Vein endothelial cell (primary cell): ENCODE measurements around the gene CALU. TPM values are rescaled to one million over a fixed set of nuclear protein-coding genes. Genes with fewer than 3 reads are reported as not detected.

ENCODE experiments used
- small RNA-seq: library from RNA; depleted of rRNA; stranded (forward); fragments of <200 nt; gene quantifications from one replicate; pipeline ENCODE3, GENCODE V24; 2012
- total RNA-seq: library from RNA; depleted of rRNA; stranded (reverse); fragments of >200 nt; gene quantifications from 2 replicates; pipeline ENCODE4 v1.2.3, GENCODE V29; 2012

Gene CALU
- 363 and 388 TPM in 2 replicates for total RNA-seq

DNA sequence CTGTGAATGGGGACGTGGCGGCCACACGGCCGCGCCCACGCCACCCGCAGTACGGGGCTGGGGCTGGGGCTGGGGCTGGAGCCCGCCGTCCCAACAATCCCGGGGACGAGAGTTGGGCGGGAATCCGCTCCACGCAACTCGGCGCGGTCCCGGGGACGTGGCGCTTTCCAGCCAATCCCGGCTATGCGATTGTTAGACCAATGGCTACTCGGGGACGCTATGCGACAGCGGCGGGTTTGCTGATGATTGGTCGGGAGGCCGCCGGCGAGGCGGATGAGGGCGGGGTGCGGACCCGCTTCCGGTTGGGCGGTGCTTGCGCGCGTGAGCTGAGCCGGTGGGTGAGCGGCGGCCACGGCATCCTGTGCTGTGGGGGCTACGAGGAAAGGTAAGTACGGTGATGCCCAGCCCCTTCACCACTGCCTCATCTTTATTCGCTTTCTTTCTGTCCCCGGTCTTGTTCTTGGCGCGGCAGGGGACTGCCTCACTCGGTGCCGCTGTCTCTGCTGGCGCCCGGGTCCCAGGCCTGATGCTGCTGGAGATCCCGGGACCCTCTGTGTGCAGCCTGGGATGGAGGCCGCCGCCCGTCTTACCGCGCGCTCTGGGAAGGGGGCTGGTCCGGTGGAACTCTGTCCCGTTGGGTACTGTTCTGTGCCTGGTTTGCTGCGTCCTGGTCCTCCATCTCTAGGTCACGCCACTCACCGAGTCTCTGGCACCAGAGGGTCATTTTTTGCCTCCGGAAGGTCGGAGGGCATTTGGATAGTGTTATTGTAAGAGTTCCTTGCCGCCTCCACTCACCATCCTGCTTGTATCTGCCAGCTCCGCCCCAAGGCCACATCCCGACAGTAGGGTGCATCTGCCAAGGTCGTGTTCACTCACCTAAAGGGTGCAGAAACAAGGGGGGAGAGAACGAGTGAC, at the start of gene CALU:
TSS of gene CALU (plus strand) at position 312 of the 915 bp plus-strand sequence. CDS start 9,225 bp downstream, outside the sequence.

DNA sequence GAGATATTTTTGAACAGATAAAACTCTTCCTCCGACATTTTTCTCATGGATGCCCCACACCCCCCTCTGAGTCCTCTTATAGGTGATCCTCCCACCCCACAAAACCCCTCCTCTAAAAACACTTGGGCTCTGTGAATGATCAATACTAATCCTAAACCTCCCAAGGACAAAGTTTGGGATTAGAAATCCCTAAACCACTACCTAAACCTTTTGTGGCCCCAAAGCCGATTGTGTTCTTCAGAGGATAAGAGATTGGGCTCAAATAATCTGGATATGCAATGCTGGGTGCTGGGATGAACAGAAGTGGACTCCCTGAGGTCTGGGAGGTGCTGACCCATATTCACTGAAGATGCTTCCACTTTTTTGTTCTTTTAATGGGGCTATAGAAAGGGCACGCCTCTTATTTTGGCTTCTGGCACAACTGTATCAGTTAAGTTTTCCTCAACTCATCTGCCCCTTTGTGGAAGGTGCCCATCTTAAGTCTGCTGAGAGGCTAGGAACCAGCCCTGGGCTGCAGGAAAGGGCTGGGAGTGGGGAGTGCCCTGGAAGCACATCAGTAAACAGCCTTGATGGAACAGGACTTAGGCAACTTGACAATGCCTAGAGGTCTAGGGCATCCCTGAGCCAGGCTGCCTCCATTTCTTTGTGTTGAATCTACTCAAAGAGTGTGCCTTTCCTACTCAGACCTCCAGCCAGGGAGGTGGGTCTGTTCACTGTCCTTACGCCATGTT, 36.8 kb downstream of the CALU start, which contains the start of gene OPN1SW:
TSS of gene OPN1SW (minus strand) at position 51 of the 731 bp plus-strand sequence. CDS start at position 38, 13 bp downstream.

DNA sequence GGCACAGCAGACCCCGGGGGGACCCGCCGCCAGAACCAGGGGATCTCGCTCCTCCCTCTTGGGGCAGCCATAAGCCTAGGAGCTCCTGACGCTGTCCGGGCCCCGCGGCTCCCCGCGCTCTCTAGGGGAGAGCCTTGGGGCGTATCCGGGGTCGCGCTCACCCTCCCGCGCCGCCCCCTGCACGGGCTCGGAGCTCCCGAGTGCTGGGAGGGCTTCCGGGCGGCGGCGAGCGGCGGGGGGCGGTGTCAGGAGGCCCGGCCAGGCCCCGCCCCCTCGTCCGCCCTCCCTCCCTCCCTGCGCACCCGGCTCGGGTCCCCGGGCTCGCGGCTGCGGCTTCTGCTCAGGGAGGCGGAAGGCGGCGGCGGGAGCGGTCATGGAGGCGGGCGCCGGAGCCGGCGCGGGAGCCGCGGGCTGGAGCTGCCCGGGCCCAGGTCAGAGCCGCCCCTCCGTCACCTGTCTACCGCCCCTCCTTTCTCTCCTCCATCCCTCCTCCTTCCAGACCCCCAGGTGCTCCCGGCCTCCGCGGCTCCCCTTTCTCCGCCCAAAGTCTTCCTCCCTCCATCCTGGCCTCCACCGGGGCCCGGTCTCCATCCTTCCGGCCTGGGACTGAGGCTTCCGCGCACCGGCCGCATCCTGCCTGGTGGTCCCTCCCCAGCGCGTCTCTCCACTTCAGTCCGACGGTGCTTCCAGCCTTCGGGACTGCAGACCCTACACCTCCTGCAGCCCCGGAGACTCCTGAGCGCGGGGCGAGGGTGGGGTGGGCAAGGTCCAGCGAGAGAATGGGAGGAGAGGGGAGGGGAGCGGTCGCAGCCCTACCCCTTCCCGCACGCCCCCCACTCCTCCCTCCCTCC, 52.2 kb downstream of the CALU start, which contains the start of gene CCDC136:
TSS of gene CCDC136 (plus strand) at position 848 of the 851 bp plus-strand sequence. CDS start 444 bp downstream, outside the sequence.

Small RNAs within 50 kb of the gene (small RNA-seq; reads per million reads assigned to genes)
- gene RN7SL81P: not detected
- gene RNA5SP242: 1.5 reads per million, percentile 72 among the genes with 10 or more reads in this experiment
- gene RNA5SP243: 0.27 reads per million, percentile 4 among the genes with 10 or more reads in this experiment

Other genes starting within 250 kb of the CALU start
- gene GARIN1A, start 67.1 kb upstream of the CALU start, total RNA-seq: 0.33 and 1.2 TPM in 2 replicates
- not detected in 2 replicates for gene OPN1SW, start 36.4 kb downstream of the CALU start, total RNA-seq
- gene CCDC136, start 52.6 kb downstream of the CALU start, total RNA-seq: 0.98 and 2.3 TPM in 2 replicates
- 182 and 242 TPM in 2 replicates for gene FLNC, start 91.0 kb downstream of the CALU start, total RNA-seq
- 87.7 and 122 TPM in 2 replicates for gene ATP6V1F, start 123.5 kb downstream of the CALU start, total RNA-seq
- gene KCP, start 171.3 kb downstream of the CALU start, total RNA-seq: not detected in 2 replicates
- gene IRF5, start 198.6 kb downstream of the CALU start, total RNA-seq: 0.65 and 0.67 TPM in 2 replicates